HEK293 (cell line): ENCODE measurements around the gene NLGN1.

Experiments used
- CTCF ChIA-PET: fragments of 350-600 bp; formaldehyde crosslinking; extraction: SDS; loops from one replicate; lab custom pipeline; 2021; ENCODE audit warnings: antibody characterized with exemption; lab: Yijun Ruan, JAX
- POLR2A ChIA-PET: fragments of 300-600 bp; formaldehyde crosslinking; extraction: SDS; loops from one replicate; lab custom pipeline; 2020; ENCODE audit warnings: antibody characterized with exemption, inconsistent platforms; lab: Yijun Ruan, JAX
- H3K27ac ChIP-seq: fragments of 200-500 bp; sonication (Bioruptor generic); 2 replicates; pipeline ENCODE4 v1.5.1; 2014; ENCODE audit warnings: low read depth, low read length, control low read depth, inconsistent platforms; ENCODE audit errors: extremely low read depth
- H3K36me3 ChIP-seq, 2 experiments: fragments of 200-500 bp in 1 of 2; sonication (Bioruptor generic) in 1 of 2; 1 replicate in 1 of 2; 2 replicates in 1 of 2; pipeline ENCODE4 v1.5.1; 2014 to 2017; ENCODE audit warnings: inconsistent platforms in 2 of 2, low read length in 2 of 2; ENCODE audit not compliant: control insufficient read depth in 2 of 2, insufficient read depth in 1 of 2
- H3K4me1 ChIP-seq: fragments of 200-500 bp; sonication (Bioruptor generic); 2 replicates; pipeline ENCODE4 v1.5.1; 2014; ENCODE audit warnings: mild to moderate bottlenecking, low read length, inconsistent platforms; ENCODE audit not compliant: control insufficient read depth, insufficient read depth
- H3K4me3 ChIP-seq: 2 replicates; pipeline ENCODE4 v1.5.1; 2011; ENCODE audit warnings: low read depth, mild to moderate bottlenecking, control low read depth, low read length, moderate library complexity
- H3K9me3 ChIP-seq: fragments of 200-500 bp; sonication (Bioruptor generic); 2 replicates; pipeline ENCODE4 v1.5.1; 2014; ENCODE audit warnings: low read depth, low read length, inconsistent platforms; ENCODE audit not compliant: control insufficient read depth, insufficient read depth
- HOXA7 ChIP-seq: sonication (generic); formaldehyde crosslinking; IDR thresholded peaks from 2 replicates; pipeline ENCODE4 v1.8.1; 2022; ENCODE audit warnings: missing genetic modification reagents, borderline replicate concordance
- KLF1 ChIP-seq: fragments of 450-650 bp; formaldehyde crosslinking; IDR thresholded peaks from 2 replicates; pipeline ENCODE4 v1.5.1; 2016; ENCODE audit warnings: missing biosample characterization, missing genetic modification characterization
- PRDM1 ChIP-seq: fragments of 450-650 bp; formaldehyde crosslinking; IDR thresholded peaks from 2 replicates; pipeline ENCODE4; 2016; ENCODE audit warnings: missing biosample characterization, missing genetic modification characterization
- REPIN1 ChIP-seq: fragments of 450-650 bp; formaldehyde crosslinking; IDR thresholded peaks from 2 replicates; pipeline ENCODE4 v1.5.1; 2017; ENCODE audit warnings: missing biosample characterization, missing genetic modification characterization, low read depth
- ZBTB11 ChIP-seq: fragments of 450-650 bp; formaldehyde crosslinking; conservative IDR thresholded peaks from 2 replicates; pipeline ENCODE4 v1.5.1; 2016; ENCODE audit warnings: low read depth, missing biosample characterization, missing genetic modification characterization
- ZNF121 ChIP-seq: fragments of 450-650 bp; formaldehyde crosslinking; IDR thresholded peaks from 2 replicates; pipeline ENCODE4 v1.5.1; 2016; ENCODE audit warnings: missing biosample characterization, missing genetic modification characterization
- ZNF175 ChIP-seq: fragments of 450-650 bp; formaldehyde crosslinking; IDR thresholded peaks from 2 replicates; pipeline ENCODE4 v1.5.1; 2016; ENCODE audit warnings: missing biosample characterization, missing genetic modification characterization
- ZNF211 ChIP-seq: fragments of 450-650 bp; formaldehyde crosslinking; IDR thresholded peaks from 2 replicates; pipeline ENCODE4 v1.5.1; 2016; ENCODE audit warnings: low read depth, missing biosample characterization, missing genetic modification characterization
- ZNF221 ChIP-seq: fragments of 450-650 bp; formaldehyde crosslinking; IDR thresholded peaks from 2 replicates; pipeline ENCODE4 v1.5.1; 2017; ENCODE audit warnings: missing biosample characterization, missing genetic modification characterization, borderline replicate concordance
- ZNF354C ChIP-seq: fragments of 450-650 bp; formaldehyde crosslinking; IDR thresholded peaks from 2 replicates; pipeline ENCODE4 v1.5.1; 2016; ENCODE audit warnings: missing biosample characterization, missing genetic modification characterization, low read depth, borderline replicate concordance
- ZNF529 ChIP-seq: fragments of 450-650 bp; formaldehyde crosslinking; IDR thresholded peaks from 2 replicates; pipeline ENCODE4 v1.5.1; 2017; ENCODE audit warnings: missing genetic modification characterization, missing biosample characterization; ENCODE audit not compliant: insufficient replicate concordance
- ZNF580 ChIP-seq: fragments of 450-650 bp; formaldehyde crosslinking; IDR thresholded peaks from 2 replicates; pipeline ENCODE4 v1.5.1; 2016; ENCODE audit warnings: missing biosample characterization, missing genetic modification characterization
- TF ChIP-seq, protein P1 (sequence below): fragments of 450-650 bp; formaldehyde crosslinking; IDR thresholded peaks from 2 replicates; pipeline ENCODE4 v1.5.1; 2016; ENCODE audit warnings: missing biosample characterization, missing genetic modification characterization
- TF ChIP-seq, protein P2 (sequence below): fragments of 450-650 bp; formaldehyde crosslinking; IDR thresholded peaks from 2 replicates; pipeline ENCODE4 v1.5.1; 2016; ENCODE audit warnings: missing biosample characterization, missing genetic modification characterization, borderline replicate concordance
- TF ChIP-seq, protein P3 (sequence below): fragments of 450-650 bp; formaldehyde crosslinking; IDR thresholded peaks from 2 replicates; pipeline ENCODE4 v1.5.1; 2016; ENCODE audit warnings: missing biosample characterization, missing genetic modification characterization

The NLGN1 gene

GRCh38 chr3:173739726-173740125 is 342.2 kb downstream of the NLGN1 start:
- ChIA-PET POLR2A (no interaction called here), CTCF (interaction anchor here (0.7 kb wide), 1 partner anchor 30 kb away, joined by 3 read pairs; no protein-coding TSS in a partner anchor)
- H3K27ac ChIP-seq, result no peak overlapping the region

More at GRCh38 chr3:173739726-173740125, 342.2 kb downstream of the NLGN1 start:
- Histone ChIP-seq H3K4me1 (no peaks in the 10 kb centered on the region), H3K9me3 (no peaks in the 10 kb centered on the region), H3K4me3 (no peak overlapping the region), H3K36me3 (no peaks in the 10 kb centered on the region)
- TF ChIP-seq, protein P1, sequence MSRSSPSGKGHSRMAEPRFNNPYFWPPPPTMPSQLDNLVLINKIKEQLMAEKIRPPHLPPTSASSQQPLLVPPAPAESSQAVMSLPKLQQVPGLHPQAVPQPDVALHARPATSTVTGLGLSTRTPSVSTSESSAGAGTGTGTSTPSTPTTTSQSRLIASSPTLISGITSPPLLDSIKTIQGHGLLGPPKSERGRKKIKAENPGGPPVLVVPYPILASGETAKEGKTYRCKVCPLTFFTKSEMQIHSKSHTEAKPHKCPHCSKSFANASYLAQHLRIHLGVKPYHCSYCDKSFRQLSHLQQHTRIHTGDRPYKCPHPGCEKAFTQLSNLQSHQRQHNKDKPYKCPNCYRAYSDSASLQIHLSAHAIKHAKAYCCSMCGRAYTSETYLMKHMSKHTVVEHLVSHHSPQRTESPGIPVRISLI (tag by site-specific recombination), result no peak
- TF ChIP-seq, protein P2, sequence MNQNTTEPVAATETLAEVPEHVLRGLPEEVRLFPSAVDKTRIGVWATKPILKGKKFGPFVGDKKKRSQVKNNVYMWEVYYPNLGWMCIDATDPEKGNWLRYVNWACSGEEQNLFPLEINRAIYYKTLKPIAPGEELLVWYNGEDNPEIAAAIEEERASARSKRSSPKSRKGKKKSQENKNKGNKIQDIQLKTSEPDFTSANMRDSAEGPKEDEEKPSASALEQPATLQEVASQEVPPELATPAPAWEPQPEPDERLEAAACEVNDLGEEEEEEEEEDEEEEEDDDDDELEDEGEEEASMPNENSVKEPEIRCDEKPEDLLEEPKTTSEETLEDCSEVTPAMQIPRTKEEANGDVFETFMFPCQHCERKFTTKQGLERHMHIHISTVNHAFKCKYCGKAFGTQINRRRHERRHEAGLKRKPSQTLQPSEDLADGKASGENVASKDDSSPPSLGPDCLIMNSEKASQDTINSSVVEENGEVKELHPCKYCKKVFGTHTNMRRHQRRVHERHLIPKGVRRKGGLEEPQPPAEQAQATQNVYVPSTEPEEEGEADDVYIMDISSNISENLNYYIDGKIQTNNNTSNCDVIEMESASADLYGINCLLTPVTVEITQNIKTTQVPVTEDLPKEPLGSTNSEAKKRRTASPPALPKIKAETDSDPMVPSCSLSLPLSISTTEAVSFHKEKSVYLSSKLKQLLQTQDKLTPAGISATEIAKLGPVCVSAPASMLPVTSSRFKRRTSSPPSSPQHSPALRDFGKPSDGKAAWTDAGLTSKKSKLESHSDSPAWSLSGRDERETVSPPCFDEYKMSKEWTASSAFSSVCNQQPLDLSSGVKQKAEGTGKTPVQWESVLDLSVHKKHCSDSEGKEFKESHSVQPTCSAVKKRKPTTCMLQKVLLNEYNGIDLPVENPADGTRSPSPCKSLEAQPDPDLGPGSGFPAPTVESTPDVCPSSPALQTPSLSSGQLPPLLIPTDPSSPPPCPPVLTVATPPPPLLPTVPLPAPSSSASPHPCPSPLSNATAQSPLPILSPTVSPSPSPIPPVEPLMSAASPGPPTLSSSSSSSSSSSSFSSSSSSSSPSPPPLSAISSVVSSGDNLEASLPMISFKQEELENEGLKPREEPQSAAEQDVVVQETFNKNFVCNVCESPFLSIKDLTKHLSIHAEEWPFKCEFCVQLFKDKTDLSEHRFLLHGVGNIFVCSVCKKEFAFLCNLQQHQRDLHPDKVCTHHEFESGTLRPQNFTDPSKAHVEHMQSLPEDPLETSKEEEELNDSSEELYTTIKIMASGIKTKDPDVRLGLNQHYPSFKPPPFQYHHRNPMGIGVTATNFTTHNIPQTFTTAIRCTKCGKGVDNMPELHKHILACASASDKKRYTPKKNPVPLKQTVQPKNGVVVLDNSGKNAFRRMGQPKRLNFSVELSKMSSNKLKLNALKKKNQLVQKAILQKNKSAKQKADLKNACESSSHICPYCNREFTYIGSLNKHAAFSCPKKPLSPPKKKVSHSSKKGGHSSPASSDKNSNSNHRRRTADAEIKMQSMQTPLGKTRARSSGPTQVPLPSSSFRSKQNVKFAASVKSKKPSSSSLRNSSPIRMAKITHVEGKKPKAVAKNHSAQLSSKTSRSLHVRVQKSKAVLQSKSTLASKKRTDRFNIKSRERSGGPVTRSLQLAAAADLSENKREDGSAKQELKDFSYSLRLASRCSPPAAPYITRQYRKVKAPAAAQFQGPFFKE (tag by site-specific recombination), result no peak
- TF ChIP-seq ZNF175 (tag by site-specific recombination) (no peak), REPIN1 (tag by site-specific recombination) (no peak), ZNF580 (tag by site-specific recombination) (no peak), ZNF121 (no peak), ZNF529 (tag by site-specific recombination) (no peak), PRDM1 (no peak), ZNF354C (tag by site-specific recombination) (no peak), ZNF221 (no peak), ZNF211 (tag by site-specific recombination) (no peak), ZBTB11 (tag by site-specific recombination) (no peak), HOXA7 (CRISPR knock-in tag) (no peak), KLF1 (tag by site-specific recombination) (no peak)
- TF ChIP-seq, protein P3, sequence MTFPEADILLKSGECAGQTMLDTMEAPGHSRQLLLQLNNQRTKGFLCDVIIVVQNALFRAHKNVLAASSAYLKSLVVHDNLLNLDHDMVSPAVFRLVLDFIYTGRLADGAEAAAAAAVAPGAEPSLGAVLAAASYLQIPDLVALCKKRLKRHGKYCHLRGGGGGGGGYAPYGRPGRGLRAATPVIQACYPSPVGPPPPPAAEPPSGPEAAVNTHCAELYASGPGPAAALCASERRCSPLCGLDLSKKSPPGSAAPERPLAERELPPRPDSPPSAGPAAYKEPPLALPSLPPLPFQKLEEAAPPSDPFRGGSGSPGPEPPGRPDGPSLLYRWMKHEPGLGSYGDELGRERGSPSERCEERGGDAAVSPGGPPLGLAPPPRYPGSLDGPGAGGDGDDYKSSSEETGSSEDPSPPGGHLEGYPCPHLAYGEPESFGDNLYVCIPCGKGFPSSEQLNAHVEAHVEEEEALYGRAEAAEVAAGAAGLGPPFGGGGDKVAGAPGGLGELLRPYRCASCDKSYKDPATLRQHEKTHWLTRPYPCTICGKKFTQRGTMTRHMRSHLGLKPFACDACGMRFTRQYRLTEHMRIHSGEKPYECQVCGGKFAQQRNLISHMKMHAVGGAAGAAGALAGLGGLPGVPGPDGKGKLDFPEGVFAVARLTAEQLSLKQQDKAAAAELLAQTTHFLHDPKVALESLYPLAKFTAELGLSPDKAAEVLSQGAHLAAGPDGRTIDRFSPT (tag by site-specific recombination), result no peak
